Mucosa of stomach (tissue), 1 donor: ENCODE results near the gene DAD1.
"Not testable (repeated sequence)": the region's sequence is repeated elsewhere in the genome, so short reads cannot be mapped to it uniquely, and the experiment has no call there.

Experiments used
- H3K27me3 ChIP-seq: one replicate; pipeline ENCODE4 v1.7.0; 2013; ENCODE audit warnings: mild to moderate bottlenecking, low read length; ENCODE audit not compliant: control insufficient read depth, insufficient read depth
- H3K36me3 ChIP-seq: one replicate; pipeline ENCODE4 v1.7.0; 2013; ENCODE audit warnings: low read length; ENCODE audit not compliant: control insufficient read depth, insufficient read depth
- H3K4me1 ChIP-seq: one replicate; pipeline ENCODE4 v1.7.0; 2013; ENCODE audit warnings: mild to moderate bottlenecking, low read length; ENCODE audit not compliant: control insufficient read depth, insufficient read depth
- H3K4me3 ChIP-seq: one replicate; pipeline ENCODE4 v1.7.0; 2013; ENCODE audit warnings: low read length
- H3K9ac ChIP-seq: one replicate; pipeline ENCODE4 v1.7.0; 2013; ENCODE audit warnings: mild to moderate bottlenecking, low read length, moderate library complexity
- H3K9me3 ChIP-seq: one replicate; pipeline ENCODE4 v1.7.0; 2013; ENCODE audit warnings: mild to moderate bottlenecking, low read length, moderate library complexity; ENCODE audit not compliant: control insufficient read depth
- donor health status: Pancreatic carcinoma.

The DAD1 gene

GRCh38 chr14:22579236-22579635, 9.8 kb downstream of the DAD1 start:
- H3K27me3 ChIP-seq, result no peaks in the 10 kb centered on the region
- H3K4me1 ChIP-seq, result no peaks in the 10 kb centered on the region
- H3K9me3 ChIP-seq, result no peaks in the 10 kb centered on the region
- no peaks in the 10 kb centered on the region for H3K36me3 ChIP-seq
- no peak overlapping the region for H3K9ac ChIP-seq
- H3K4me3 ChIP-seq, result no peak overlapping the region

- no peaks in the 10 kb centered on the region for H3K27me3 ChIP-seq
- no peak overlapping the region for H3K9ac ChIP-seq
- H3K4me3 ChIP-seq, result no peak overlapping the region
- H3K36me3 ChIP-seq, result no peaks in the 10 kb centered on the region
- H3K4me1 ChIP-seq, result peaks cover 6% of the 10 kb centered on the region
- H3K9me3 ChIP-seq, result no peaks in the 10 kb centered on the region
These were observed 11.6 kb downstream of the DAD1 start for GRCh38 chr14:22577334-22577908.

GRCh38 chr14:22573804-22574203, 15.2 kb downstream of the DAD1 start:
- Histone ChIP-seq H3K4me3 (no peak overlapping the region), H3K36me3 (no peaks in the 10 kb centered on the region), H3K27me3 (no peaks in the 10 kb centered on the region), H3K4me1 (peaks cover 18% of the 10 kb centered on the region), H3K9ac (no peak overlapping the region), H3K9me3 (no peaks in the 10 kb centered on the region)

DNA sequence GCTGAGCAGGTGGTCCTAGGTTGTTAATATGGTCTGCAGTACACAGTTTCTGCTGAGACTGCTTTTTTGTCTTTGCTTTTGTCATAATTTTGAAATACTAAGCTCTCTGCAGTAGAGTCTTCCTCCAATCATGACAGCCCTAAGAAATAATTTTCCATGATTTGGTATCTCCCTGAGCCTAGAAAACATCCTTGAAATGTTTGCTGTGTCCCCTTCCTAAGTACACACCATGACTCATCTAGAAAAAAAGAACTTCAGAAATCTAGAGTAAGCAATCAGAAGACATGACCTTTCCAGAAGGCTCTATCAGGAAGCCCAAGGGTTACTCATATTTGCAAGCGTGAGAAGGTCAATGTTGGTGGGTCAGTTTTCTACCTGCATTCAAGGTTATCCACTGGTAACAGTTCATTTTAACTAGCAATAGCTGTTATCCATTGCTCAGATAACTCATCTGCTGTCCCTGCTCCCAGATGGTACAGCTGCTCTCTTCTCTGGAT, 16.4 kb downstream of the DAD1 start:
- Histone ChIP-seq H3K4me3 (no peak overlapping the region), H3K9me3 (no peaks in the 10 kb centered on the region), H3K4me1 (peaks cover 19% of the 10 kb centered on the region), H3K9ac (no peak overlapping the region), H3K27me3 (no peaks in the 10 kb centered on the region), H3K36me3 (no peaks in the 10 kb centered on the region)

DNA sequence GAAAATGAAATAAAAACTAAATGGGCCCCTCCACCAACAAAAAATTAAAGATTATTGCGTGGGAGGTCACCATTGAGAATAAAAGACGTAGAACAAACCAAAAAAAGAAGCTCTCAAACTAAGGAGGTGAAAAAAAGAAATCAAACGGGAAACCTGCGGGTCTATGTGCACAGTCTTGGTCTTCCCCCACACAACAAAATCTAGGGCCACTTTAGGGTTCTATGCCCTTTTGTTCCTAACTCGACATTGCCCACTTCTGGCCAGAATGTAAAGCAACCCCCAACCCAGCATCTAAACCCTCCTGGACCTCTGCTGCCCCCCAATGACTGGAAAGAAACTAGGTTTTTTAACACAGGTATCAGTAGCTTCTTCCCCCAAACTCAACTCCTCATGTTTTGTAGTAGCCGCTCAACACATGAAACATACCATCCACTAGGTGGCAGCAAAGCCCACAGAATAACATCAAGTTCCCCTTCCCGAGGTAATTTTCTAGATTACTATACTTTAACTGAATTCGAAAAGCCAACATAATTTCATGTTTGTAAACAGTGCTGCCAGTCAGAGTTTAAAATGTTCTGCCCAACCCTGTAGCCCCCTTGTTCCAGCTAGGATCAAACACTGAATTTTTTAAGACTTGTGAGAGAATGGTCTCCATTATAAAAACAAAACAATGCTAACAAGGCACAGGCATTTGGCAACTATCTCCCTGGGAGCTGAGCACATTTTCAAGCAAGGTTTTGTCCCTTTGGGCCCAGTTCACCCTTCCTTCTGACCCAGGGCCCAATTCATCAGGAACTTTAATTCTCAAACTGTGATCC, 18.7 kb downstream of the DAD1 start:
- Histone ChIP-seq H3K9ac (no peak overlapping the region), H3K9me3 (no peaks in the 10 kb centered on the region), H3K4me3 (no peak overlapping the region), H3K27me3 (no peaks in the 10 kb centered on the region), H3K36me3 (no peaks in the 10 kb centered on the region), H3K4me1 (peaks cover 38% of the 10 kb centered on the region)

DNA sequence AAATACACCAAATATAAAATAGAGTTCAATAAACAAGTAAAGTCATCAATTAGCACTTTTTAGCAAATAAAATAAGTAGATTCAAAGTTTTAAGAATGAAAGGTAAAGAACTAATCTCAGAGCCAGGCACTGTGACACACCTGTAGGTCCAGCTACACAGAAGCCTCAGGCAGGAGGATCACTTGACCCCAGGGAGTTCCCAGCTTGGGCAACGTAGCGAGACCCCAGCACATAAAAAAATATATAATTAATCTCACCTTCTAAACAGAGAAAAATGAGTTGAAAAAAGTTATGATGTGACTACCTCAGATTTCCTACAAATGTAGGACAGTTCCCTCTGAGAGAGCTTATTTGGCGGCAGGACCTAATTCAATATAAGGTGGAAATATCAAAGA, 19.3 kb downstream of the DAD1 start:
- H3K36me3 ChIP-seq, result no peaks in the 10 kb centered on the region
- no peaks in the 10 kb centered on the region for H3K27me3 ChIP-seq
- H3K9ac ChIP-seq, result no peak overlapping the region
- no peak overlapping the region for H3K4me3 ChIP-seq
- H3K4me1 ChIP-seq, result peaks cover 44% of the 10 kb centered on the region
- H3K9me3 ChIP-seq, result no peaks in the 10 kb centered on the region

- no peaks in the 10 kb centered on the region for H3K27me3 ChIP-seq
- peaks cover 50% of the 10 kb centered on the region for H3K4me1 ChIP-seq
- H3K36me3 ChIP-seq, result no peaks in the 10 kb centered on the region
- no peak overlapping the region for H3K9ac ChIP-seq
- H3K9me3 ChIP-seq, result no peaks in the 10 kb centered on the region
- H3K4me3 ChIP-seq, result no peak overlapping the region
These were observed 19.8 kb downstream of the DAD1 start for GRCh38 chr14:22569106-22569736.

- peaks cover 59% of the 10 kb centered on the region for H3K4me1 ChIP-seq
- H3K36me3 ChIP-seq, result no peaks in the 10 kb centered on the region
These were observed 21.6 kb downstream of the DAD1 start for GRCh38 chr14:22567437-22567836.

DNA sequence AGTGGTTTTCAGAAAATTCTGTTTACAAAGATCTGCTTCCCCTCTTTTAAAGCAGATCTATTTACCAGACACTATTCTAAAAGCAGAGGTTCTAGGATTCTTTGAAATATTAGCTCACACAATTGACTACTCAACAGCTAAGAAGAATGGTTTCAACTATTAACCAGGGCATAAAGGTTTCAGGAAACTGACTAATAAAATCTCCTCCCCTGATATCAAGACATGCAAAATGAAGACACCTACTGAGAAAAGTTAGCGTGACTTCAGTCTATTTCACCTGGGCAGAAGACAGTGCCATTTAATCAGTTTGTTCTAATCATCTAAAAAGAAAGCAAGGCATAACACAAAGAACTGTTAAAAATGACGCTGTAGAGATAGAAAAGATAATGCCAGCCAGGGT, 22.2 kb downstream of the DAD1 start:
- peaks cover 65% of the 10 kb centered on the region for H3K4me1 ChIP-seq
- H3K9ac ChIP-seq, result peak overlapping the region; percentile 14
- no peaks in the 10 kb centered on the region for H3K27me3 ChIP-seq
- H3K9me3 ChIP-seq, result no peaks in the 10 kb centered on the region
- no peak overlapping the region for H3K4me3 ChIP-seq
- H3K36me3 ChIP-seq, result no peaks in the 10 kb centered on the region

More at GRCh38 chr14:22567437-22567836, 21.6 kb downstream of the DAD1 start:
- Histone ChIP-seq H3K9me3 (no peaks in the 10 kb centered on the region), H3K4me3 (no peak overlapping the region), H3K9ac (peak overlapping the region; percentile 14), H3K27me3 (no peaks in the 10 kb centered on the region)

DNA sequence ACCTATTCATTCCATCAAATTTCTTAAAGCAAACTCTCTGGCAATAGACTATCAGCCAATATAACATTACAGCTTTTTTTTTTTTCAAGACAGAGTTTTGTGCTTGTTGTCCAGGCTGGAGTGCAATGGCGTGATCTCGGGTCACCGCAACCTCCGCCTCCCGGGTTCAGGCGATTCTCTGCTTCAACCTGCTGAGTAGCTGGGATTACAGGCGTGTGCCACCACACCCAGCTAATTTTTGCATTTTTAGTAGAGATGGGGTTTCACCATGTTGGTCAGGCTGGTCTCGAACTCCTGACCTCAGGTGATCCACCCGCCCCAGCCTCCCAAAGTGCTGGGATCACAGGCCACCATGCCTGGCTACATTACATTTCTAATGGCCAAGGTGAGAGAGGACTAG, 22.8 kb downstream of the DAD1 start:
- H3K9me3 ChIP-seq, H3K36me3 ChIP-seq, H3K27me3 ChIP-seq, H3K4me3 ChIP-seq, H3K9ac ChIP-seq: not testable (repeated sequence)
- H3K4me1 ChIP-seq, result peaks cover 71% of the 10 kb centered on the region

- Histone ChIP-seq H3K27me3 (no peaks in the 10 kb centered on the region), H3K4me1 (peaks cover 75% of the 10 kb centered on the region), H3K9me3 (no peaks in the 10 kb centered on the region), H3K36me3 (no peaks in the 10 kb centered on the region), H3K4me3 (no peak overlapping the region), H3K9ac (no peak overlapping the region)
These were observed 23.6 kb downstream of the DAD1 start for GRCh38 chr14:22565391-22565945.

GRCh38 chr14:22564463-22564862, 24.6 kb downstream of the DAD1 start:
- Histone ChIP-seq H3K9ac (no peak overlapping the region), H3K4me1 (peaks cover 76% of the 10 kb centered on the region), H3K27me3 (no peaks in the 10 kb centered on the region), H3K36me3 (no peaks in the 10 kb centered on the region), H3K9me3 (no peaks in the 10 kb centered on the region), H3K4me3 (no peak overlapping the region)
